HG03066 (cell line): Measurements from ENCODE around the gene ZNF627.
A peak's percentile ranks its signal among the peaks of the same experiment; 100 is the strongest.
"Not testable (repeated sequence)": the region's sequence is repeated elsewhere in the genome, so short reads cannot be mapped to it uniquely, and the experiment has no call there.

ENCODE experiments used
- ATAC-seq: cut with Tn5 transposase; IDR thresholded peaks from one replicate; pipeline ENCODE4 v1.9.1; 2021; ENCODE audit warnings: low read depth; ENCODE audit not compliant: unreplicated experiment

The ZNF627 gene

GRCh38 chr19:11573763-11574162 is 23.5 kb upstream of the ZNF627 start:
- not testable (repeated sequence) for ATAC-seq

GRCh38 chr19:11574689-11575088 is 22.6 kb upstream of the ZNF627 start:
- no peak for ATAC-seq

GRCh38 chr19:11576227-11576626 is 21.1 kb upstream of the ZNF627 start:
- no peak for ATAC-seq

DNA sequence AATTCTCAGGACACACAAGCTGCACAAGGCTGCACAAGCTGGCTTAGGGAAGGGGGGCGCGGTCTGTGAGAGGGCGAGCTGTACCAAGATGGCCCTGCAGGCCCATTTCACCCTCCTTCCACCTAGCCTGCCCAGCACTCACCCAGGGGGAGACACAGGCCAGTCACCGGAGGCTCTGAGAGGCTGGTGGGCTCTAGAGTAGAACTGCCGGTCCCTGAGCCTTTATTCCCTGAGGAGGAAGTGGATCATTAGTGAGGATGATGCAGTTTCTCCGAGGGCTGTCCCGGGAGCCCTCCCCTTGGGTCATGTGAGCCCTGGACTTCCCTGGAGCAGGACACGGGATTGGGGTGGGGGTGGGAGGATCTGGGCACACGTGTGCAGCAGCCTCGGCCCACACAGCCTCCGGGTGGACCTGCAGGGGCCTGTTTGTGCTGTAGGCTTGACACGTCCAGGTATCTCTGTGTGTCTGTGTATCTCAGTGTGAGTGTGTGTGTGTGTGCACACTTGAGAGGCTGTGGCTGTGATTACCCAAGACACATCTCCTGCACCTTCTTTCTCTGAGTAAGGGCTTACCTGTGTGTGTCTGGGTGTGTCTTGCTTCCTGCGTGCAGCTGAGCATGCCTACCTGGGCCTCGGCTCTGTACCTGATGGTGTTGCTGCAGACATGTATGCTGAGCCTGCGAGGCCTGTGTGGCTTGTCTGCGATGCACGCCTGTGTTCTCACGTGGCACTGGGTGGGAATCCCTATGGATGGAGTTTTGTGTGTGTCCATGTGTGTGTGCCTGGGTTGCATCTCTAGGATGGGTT is 19.6 kb upstream of the ZNF627 start, which contains the start of gene ACP5:
Gene ACP5 (minus strand): TSS at position 195 of the 807 bp plus-strand sequence. CDS start 328 bp downstream, outside the sequence.
- no peak for ATAC-seq

DNA sequence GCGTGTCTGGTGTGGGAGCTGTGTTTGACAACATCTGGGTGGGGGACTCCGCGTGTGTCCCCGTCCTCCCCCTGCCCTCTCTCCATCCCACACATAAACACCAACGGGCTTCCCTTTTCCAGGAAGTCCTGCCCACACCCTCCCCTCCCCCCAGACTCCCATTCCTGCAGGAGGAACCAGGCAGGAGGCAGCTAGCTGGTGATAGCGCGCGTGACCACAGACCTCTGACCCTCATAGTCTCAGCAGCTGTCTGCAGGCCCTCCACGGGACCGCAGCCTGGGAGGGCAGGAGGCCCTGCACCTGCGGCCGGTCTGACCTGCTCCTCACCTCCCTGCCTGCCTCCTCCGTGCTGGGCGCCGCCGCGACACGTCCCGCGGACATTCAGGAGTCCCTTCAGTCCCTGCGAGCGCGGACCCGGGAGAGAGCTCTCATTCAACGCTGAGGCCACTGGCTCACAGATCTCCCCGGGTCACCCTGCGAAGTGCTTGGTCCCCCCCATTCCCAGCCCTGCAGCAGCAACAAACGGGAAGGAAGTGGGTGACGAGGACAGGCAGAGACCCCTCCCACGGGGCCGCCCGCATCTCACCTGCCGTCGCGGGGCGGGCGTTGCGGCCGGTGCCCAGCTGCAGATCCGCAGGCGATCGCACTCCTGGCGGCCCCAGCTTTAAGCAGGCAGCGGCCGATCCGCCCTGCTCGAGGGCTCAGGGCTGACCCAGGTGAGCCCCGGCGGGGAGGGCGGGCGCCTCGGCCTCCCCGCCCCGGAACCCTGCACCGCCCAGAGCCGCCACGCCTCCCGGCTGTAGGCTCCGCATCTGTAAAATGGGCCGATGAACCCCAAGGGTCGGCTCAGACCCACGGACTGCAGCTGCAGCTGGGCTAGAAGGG is 18.8 kb upstream of the ZNF627 start:
- no peak for ATAC-seq

DNA sequence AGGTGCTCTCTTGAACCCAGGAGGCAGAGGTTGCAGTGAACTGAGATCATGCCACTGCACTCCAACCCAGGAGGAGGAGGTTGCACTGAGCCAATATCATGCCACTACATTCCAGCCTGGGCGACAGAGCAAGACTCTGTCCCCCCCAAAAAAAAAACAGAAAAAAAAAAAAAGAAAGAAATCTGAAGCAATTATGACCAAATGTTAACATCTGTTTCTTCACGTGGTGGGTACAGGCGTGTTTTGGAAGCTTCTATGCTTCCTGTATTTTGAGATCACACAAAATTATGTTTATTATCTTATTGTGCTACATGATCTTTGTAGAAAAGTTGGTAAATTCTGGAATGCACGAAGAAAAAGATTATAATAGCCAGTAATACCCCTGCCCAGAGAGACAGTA is 17.2 kb upstream of the ZNF627 start:
- ATAC-seq: no peak

DNA sequence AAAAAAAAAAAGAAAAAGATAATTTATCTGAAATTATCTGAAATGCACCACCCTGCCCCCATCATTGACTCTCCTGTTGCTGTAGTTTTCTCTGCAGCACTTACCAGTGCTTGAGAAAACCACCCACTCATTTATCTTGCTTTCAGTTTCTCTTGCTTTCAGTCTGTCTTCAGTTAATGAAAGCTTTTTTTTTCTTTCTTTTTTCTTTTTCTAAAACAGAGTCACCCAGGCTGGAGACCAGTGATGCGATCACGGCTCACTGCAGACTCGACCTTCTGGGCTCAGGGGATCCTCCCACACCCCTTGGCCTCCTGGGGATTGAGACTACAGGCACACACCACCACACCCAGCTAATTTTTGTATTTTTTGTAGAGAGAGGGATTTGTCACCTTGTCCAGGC is 15.5 kb upstream of the ZNF627 start:
- peak; percentile 73 for ATAC-seq

- no peak for ATAC-seq
Measured at GRCh38 chr19:11586331-11586730, 11.0 kb upstream of the ZNF627 start.

DNA sequence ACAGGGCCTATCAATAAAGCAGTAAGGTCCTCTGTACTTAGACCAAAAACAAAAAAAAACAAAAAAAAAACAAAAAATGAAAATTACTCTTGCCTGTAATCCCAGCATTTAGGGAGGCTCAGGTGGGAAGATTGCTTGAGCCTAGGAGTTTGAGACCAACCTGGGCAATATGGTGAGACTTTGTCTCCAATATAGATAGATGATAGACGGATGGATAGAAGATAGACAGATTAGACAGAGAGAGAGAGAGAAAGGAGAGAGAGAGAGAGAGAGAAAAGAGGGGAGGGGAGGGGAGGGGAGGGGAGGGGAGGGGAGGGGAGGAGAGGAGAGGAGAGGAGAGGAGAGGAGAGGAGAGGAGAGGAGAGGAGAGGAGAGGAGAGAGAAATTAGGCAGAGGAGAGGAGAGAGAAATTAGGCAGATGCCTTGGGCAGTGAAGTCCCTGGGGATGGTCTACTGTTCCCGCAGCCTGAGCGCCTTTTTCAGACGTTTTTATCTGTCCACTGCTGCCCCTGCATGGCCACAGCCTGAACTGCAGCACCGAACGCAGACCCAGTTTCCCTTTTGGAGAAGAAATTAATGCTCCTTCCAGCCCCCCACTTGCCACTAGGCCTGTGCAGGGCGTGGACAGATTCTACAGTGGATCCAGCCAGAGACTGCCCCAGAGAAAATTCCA is 9.8 kb upstream of the ZNF627 start:
- ATAC-seq: no peak

GRCh38 chr19:11587975-11588631 is 9.2 kb upstream of the ZNF627 start:
- no peak for ATAC-seq

DNA sequence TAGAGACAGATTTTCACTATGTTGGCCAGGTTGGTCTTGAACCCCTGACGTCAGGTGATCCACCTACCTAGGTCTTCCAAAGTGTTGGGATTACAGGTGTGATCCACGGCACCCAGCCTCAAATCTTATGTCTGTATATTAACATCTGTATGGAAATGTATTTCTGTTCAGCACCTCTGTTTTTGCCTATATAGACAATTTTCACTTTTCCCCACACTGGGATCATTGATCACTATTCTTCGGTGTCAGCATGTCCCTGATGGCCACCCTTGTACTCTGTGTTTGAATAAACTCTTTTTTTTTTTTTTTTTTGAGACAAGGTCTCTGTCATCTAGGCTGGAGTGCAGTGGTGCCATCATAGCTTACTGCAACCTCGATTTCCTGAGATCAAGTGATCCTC is 3.2 kb upstream of the ZNF627 start:
- no peak for ATAC-seq

- ATAC-seq: no peak
Measured at GRCh38 chr19:11596156-11596555, 1.1 kb upstream of the ZNF627 start.

GRCh38 chr19:11598103-11598483 is 810 bp downstream of the ZNF627 start:
- ATAC-seq: no peak

DNA sequence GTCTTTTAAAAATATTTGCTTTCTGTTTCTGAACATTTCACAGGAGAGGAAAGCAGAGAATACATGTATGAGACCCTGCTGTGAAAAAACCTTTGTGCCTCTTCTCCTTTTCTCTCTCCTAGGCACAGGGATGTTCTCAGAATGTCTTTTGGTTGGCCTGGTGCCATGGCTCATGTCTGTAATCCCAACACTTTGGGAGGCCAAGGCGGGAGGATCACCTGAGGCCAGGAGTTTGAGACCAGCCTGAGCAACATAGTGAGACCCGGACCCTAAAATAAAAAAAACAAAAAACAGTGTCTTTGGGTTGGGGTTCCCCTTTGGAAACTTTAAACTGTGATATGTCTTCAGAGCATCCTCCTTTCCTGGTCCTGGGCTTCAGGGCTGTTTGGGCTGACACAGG is 1.5 kb downstream of the ZNF627 start:
- no peak for ATAC-seq

- ATAC-seq: not testable (repeated sequence)
Measured at GRCh38 chr19:11599704-11600103, 2.4 kb downstream of the ZNF627 start.

DNA sequence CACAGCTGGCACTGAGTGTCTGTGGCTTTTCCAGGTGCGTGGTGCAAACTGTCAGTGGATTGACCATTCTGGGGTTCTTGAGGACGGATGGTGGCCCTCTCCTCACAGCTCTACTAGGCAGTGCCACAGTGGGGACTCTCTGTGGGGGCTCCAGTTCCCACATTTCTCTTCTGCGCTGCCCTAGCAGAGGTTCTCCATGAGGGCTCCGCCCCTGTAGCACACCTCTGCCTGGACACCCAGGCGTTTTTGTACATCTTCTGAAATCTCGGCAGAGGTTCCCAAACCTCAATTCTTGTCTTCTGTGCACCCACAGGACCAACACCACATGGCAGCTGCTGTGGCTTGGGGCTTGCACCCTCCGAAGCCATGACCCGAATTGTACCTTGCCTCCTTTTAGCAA is 9.2 kb downstream of the ZNF627 start:
- ATAC-seq: no peak

DNA sequence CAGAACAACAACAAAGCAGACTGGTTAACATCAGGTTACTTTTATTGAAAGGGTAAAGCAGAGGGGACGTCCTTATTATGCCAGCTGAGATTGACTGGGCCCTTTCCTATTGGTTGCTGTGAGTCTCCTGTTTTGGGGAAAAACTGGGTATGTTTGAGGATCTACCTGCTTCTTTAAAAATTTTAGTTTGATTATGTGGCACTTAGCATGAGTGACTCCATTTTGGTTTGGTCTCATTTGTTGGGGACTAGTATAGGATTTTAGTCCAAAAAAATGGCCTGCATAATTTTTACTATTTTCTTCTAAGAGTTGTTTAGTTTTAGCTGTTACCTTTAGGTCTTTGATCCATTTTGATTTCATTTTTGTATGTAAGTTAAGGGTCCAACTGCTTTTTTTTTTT is 14.4 kb downstream of the ZNF627 start:
- no peak for ATAC-seq

GRCh38 chr19:11612816-11613511 is 15.7 kb downstream of the ZNF627 start:
- ATAC-seq: no peak

DNA sequence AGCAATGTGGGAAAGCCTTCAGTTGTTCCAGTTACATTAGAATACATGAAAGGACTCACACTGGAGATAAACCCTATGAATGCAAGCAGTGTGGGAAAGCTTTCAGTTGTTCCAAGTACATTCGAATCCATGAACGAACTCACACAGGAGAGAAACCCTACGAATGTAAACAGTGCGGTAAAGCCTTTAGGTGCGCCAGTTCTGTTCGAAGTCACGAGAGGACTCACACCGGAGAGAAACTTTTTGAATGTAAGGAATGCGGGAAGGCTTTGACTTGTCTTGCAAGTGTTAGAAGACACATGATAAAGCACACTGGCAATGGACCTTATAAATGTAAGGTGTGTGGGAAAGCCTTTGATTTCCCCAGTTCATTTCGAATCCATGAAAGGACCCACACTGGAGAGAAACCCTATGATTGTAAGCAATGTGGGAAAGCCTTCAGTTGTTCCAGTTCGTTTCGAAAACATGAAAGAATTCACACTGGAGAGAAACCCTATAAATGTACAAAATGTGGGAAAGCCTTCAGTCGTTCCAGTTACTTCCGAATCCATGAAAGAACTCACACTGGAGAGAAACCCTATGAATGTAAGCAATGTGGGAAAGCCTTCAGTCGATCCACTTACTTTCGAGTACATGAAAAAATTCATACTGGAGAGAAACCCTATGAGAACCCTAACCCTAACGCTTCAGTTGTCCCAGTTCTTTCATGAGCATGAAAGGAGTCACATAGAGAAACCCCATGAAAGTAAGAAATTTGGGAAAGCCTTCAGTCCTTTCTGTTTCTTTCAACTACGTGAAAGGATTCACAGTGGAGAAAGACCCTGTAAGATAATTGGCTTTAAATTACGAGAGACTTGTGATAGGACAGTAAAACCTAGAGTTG is 20.1 kb downstream of the ZNF627 start:
- ATAC-seq: no peak
